GM19043 (cell line): ENCODE results near the gene STMN1.

Experiments used
- ATAC-seq: cut with Tn5 transposase; IDR thresholded peaks from one replicate; pipeline ENCODE4 v1.9.1; 2021; ENCODE audit warnings: low read depth; ENCODE audit not compliant: unreplicated experiment

Gene STMN1

GRCh38 chr1:25922056-25922970 is 16.1 kb upstream of the STMN1 start:
- ATAC-seq: no peak

DNA sequence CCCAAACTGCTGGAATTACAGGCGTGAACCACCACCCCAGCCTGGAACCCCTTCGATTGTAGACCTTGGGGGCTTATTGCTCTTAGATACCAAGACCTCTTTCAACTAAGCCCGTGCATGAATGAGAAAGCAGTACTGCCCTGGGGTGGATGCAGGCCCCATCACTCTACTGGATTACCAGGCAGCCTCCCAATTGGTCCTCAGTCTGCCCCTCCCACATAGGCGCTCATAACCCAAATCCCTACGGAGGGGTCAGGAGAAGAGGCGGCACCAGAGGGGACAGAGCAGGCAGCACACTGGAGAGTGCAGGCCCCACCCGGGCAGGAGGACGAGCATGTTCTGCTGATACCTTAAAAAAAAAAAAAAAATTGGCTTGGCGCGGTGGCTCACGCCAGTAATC is 12.4 kb upstream of the STMN1 start:
- no peak for ATAC-seq

GRCh38 chr1:25917996-25918395 is 11.8 kb upstream of the STMN1 start:
- ATAC-seq: no peak

DNA sequence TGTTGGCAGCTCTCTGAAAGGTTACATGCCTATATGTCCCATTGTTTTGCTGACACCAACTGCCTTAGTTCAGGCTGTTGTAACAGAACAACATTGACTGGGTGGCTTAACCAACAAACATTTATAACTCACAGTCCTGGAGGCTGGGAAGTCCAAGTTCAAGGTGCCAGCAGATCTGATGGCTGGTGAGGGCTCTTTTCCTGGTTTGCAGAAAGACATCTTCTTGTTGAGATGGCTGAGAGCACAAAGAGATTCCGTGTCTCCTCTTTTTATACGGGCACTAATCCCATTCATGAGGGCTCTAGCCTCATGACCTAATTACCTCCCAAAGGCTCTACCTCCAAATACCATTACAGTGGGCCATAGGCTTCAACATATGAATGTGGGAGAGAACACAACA is 10.2 kb upstream of the STMN1 start:
- no peak for ATAC-seq

GRCh38 chr1:25914074-25914995 is 8.1 kb upstream of the STMN1 start:
- no peak for ATAC-seq

GRCh38 chr1:25913206-25913605 is 7.0 kb upstream of the STMN1 start:
- no peak for ATAC-seq

DNA sequence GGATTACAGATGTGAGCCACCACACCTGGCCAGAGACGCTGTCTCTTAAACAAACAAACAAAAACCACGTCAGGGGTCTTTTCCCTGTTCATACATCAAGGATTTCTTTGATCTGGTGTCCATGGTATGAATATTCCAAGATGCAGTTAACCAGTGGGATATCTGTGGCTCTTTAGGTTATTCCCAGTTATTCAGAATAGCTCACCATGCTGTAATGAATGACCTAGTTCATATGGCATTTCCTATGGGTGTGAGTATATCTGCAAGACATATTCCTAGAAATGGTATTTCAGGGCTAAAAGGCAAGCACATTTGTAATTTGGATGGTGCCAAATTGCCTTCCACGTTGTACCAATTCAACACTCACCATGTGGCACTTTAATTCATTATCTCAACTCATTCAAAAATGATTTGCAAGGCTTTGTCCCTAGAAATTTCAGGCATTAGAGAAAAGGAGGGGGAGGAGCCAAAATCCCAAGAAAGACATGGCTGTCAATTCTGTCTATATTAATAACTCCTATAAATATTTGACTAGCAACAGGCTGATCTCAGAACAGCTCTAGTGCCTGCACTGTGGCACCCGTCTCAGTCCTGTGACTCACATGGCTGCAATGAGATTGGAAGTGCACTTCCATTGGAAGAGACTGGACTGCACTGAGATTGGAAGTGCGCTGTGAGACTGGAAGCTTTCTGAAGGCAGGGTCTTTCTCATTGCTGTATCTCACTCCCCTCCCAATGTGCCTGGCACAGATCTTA is 6.0 kb upstream of the STMN1 start:
- ATAC-seq: no peak

GRCh38 chr1:25911162-25911561 is 4.9 kb upstream of the STMN1 start:
- no peak for ATAC-seq

GRCh38 chr1:25909040-25909439 is 2.8 kb upstream of the STMN1 start:
- no peak for ATAC-seq

GRCh38 chr1:25908161-25908560 is 1.9 kb upstream of the STMN1 start:
- no peak for ATAC-seq

- no peak for ATAC-seq
Observed at GRCh38 chr1:25907601-25908000, 1.4 kb upstream of the STMN1 start.

GRCh38 chr1:25906644-25907300 is 553 bp upstream of the STMN1 start:
- no peak for ATAC-seq

- ATAC-seq: peak; percentile 58
Observed at GRCh38 chr1:25904943-25905679, 1.1 kb downstream of the STMN1 start.

DNA sequence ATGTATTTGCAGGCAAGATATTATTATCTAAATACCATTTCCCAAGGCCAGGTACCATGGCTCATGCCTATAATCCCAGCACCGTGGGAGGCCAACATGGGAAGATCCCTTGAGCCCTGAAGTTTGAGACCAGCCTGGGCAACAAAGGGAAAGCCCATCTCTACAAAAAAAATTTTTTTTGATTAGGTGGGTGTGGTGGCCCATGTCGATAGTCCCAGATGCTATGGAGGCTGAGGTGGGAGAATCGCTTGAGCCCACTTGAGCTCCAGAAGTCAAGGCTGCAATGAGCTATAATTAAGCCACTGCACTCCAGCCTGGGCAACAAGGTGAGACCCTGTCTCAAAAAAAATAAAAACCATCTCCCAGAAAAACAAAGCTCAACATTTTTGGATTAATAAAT is 2.2 kb downstream of the STMN1 start:
- ATAC-seq: no peak

DNA sequence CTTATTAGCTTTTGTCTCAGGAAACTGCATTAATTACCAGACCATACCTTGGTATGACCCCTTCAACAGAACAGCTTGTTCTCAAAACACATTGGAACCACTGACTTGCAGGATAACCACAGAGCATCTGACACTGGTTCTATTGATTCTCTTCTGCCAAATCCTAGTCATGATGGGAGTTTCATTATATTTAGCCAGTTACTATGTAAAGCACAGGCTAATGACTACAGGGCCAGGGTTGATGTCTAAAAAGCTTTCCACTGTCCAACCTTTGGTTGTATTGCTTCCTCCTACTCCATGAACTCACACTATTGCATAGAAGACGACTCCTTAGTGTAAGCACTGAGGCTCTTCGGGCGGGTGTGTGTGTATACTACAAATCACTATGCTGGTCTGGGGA is 3.8 kb downstream of the STMN1 start:
- no peak for ATAC-seq

DNA sequence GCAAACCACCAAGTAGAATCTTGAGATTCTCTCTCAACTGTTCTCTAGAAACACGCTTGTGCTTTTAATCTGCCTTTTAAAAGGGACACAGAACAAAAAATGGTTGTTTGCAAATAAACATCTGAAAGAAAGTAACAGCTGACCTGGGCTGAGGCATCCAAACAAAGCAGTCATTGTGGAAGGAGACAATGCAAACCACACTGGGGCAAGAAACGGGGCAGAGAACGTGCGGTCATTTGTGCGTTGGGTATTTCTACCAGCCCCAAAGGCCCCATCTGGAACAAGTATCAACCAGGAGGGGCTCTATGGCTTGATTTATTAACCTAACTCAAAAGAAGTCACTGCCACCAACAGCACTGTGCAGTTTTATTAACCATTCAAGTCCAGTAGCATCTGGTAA is 6.0 kb downstream of the STMN1 start:
- no peak for ATAC-seq

GRCh38 chr1:25899792-25900191 is 6.4 kb downstream of the STMN1 start:
- no peak for ATAC-seq

DNA sequence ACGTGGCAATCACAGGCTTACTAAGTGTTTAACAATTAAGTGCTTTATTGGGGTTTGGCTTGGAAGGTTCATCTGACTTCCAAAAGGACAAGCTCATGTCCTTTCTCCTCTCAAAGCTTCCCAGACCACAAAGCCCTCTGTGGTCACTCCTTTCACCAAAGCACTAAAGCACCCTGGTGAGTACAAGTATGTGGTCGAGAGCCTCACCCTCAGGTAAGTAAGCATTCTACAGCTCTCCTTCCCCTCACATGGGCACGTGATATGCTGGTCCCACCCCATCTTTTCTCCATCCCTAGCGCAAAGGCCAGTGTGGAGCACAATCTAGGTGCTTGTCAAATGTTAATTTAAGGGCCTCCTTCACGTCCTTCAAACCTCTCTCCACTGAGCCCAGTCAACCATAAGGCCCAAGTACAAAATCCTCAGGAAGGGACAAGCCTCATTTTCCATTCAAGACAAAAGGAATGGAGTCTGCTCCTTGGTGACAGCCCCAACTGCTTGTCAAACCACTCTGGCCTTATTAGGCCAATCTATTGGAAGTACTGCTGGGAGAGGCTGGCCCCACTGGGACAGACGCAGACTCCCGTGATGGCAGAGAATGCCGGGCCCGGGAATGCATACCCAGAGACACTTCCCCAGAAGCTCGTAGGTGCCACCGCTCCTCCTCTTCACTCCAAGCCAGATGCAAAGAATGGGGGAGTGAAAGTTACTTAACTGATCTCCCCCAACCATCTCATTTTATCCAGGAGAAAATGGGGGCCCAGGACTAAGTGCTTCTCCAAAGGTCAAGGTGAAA is 7.8 kb downstream of the STMN1 start:
- ATAC-seq: no peak

- ATAC-seq: no peak
Observed at GRCh38 chr1:25897754-25898153, 8.5 kb downstream of the STMN1 start.
